ENCODE results near the gene CHST6. TPM values are rescaled to one million over a fixed set of nuclear protein-coding genes. Genes with fewer than 3 reads are reported as not detected.

The CHST6 gene
- total RNA-seq, 3 donors from 2014 or later = under 0.01 to 0.44 TPM; not detected in 1

DNA sequence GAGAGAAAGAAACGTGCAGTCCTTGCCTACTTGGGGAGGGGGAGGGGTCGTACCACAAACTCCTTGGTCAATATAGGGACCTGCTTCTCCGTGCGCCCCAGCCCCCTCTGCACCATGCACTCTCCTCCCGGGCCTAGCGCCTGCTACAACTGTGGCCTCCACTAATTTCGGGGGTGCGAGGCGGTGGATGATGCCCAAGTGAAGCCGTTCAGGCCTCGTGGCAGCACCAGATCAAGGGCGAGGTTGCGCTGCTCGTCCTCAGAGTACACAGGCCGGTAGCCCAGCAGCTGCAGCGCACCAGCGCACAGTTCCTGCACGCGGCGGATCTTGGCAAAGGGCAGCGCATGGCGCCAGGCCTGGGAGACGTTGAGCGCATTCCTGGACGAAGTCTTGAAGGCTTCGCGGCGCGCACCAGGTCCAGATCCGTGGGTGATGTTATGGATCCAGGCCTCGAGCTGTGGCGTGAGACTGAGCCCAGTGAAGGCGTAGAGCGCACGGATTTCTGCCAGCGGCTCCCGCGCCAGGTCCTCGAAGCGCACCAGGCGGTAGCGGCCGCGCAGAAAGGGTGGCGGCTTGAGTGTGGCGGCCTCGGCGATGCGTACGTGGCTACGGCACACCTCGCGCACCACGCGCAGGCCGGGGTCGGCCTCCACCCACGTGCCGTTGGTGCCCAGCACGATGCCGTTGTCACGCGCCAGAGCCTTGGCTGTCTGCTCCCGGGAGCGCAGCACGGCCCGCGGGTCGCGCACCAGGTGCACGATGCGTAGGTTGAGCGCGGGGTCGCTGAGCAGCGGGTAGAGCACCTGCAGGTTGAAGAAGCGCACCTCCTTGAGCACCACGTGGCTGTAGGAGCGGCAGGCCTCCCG, 16.5 kb downstream of the CHST6 start:
- TF ChIP-seq, protein P1, sequence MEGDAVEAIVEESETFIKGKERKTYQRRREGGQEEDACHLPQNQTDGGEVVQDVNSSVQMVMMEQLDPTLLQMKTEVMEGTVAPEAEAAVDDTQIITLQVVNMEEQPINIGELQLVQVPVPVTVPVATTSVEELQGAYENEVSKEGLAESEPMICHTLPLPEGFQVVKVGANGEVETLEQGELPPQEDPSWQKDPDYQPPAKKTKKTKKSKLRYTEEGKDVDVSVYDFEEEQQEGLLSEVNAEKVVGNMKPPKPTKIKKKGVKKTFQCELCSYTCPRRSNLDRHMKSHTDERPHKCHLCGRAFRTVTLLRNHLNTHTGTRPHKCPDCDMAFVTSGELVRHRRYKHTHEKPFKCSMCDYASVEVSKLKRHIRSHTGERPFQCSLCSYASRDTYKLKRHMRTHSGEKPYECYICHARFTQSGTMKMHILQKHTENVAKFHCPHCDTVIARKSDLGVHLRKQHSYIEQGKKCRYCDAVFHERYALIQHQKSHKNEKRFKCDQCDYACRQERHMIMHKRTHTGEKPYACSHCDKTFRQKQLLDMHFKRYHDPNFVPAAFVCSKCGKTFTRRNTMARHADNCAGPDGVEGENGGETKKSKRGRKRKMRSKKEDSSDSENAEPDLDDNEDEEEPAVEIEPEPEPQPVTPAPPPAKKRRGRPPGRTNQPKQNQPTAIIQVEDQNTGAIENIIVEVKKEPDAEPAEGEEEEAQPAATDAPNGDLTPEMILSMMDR (IDR thresholded peaks at IDR 0.05) = no peak
- no peak for TF ChIP-seq POLR2A (IDR thresholded peaks at IDR 0.05)
- no peak for TF ChIP-seq POLR2AphosphoS5 (IDR thresholded peaks at IDR 0.05)
- no peak overlapping the region for H3K27ac ChIP-seq
- no peak overlapping the region for H3K4me3 ChIP-seq
- H3K27me3 ChIP-seq = no peaks in the 10 kb centered on the region
- intact Hi-C loops (cut with DNase I; ENCODE audit: low total_unique reads) = no loop called here
- no peak for DNase-seq (ENCODE audit: low spot score in 2 of 2)
- no peaks in the 10 kb centered on the region for H3K9me3 ChIP-seq
- H3K36me3 ChIP-seq = no peaks in the 10 kb centered on the region
- H3K4me1 ChIP-seq = no peaks in the 10 kb centered on the region

DNA sequence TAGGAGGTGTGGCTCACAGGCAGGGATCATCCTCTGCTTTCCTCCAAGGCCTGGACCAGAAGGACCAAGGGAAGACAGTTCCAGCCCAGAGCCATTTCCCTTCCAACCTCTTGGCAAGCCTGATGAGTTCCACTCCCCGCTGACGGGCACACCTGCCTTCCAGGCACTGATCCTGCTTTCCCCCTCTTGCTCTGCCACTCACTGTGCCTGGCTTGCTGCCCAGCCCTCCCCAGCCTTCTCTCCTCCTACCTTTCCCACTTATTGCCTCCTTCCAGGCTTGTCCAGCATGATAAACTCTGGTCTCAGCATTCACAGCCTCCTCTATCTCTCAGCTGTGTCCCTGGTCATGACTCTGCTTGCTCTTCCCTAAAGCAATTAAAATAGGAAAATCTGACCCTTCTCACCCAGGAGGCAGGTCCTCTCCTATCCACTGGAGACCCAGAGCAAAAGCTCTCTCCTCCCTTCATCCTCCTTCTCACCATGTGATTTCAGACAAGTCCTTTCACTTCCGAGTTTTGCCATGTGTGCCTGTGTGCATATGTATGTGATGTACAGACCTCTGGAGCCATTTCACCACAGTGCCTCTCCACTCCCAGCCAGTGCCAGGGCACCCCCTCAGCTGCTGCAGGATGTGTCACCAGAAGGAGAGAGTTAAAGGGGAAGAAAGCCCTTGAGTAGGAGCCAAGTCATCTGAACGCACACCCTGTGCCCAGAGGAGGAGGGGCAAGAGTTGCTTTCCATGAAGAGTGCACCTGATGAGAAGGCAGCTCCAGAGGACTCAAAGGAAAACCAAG, 17.4 kb downstream of the CHST6 start:
- Histone ChIP-seq H3K9me3 (no peaks in the 10 kb centered on the region), H3K36me3 (no peaks in the 10 kb centered on the region), H3K4me1 (no peaks in the 10 kb centered on the region), H3K27ac (no peak overlapping the region), H3K27me3 (no peaks in the 10 kb centered on the region), H3K4me3 (no peak overlapping the region)
- intact Hi-C loops (cut with DNase I; ENCODE audit: low total_unique reads) = no loop called here
- no peak for DNase-seq (ENCODE audit: low spot score in 2 of 2)
- TF ChIP-seq POLR2A (IDR thresholded peaks at IDR 0.05) (no peak), POLR2AphosphoS5 (IDR thresholded peaks at IDR 0.05) (no peak)
- TF ChIP-seq, protein P1 (IDR thresholded peaks at IDR 0.05) = no peak

DNA sequence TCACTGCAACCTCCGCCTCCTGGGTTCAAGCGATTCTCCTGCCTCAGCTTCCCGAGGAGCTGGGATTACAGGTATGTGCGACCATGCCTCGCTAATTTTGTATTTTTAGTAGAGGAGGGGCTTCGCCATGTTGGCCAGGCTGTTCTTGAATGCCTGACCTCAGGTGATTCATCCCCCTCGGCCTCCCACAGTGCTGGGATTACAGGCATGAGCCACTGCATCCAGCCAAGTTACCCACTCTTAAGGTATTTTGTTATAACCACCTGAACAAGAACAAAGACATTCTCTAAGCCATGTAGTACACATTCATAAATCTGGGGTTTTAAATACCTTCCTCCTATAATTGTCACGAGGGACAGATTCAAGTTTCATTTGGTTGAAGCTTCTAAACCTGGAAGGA, 18.4 kb downstream of the CHST6 start:
- no peak for DNase-seq (ENCODE audit: low spot score in 2 of 2)
- intact Hi-C loops (cut with DNase I; ENCODE audit: low total_unique reads) = no loop called here

DNA sequence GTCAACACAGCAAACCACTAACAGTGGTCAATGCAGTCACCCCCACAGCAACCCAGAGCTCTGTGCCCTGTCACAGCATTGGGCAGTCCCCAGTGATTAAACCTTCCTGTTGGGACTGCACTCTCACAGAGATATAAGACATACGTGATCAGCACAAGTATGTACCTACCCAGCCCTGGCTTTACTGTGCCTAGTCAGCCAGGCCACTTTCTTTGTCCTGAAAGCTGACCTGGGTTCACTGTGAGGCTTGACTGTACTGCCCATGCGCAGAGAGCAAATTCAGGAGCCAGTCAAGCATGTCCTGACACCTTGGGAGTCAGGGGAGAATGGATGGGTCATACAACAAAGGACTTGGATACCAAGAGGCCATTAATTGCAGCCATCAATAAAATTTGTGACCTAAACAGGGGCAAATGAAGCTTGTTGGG, 19.8 kb downstream of the CHST6 start:
- intact Hi-C loops (cut with DNase I; ENCODE audit: low total_unique reads) = no loop called here
- no peaks in the 10 kb centered on the region for H3K36me3 ChIP-seq
- DNase-seq (ENCODE audit: low spot score in 2 of 2) = no peak

More for the DNA sequence above, 18.4 kb downstream of the CHST6 start:
- no peaks in the 10 kb centered on the region for H3K36me3 ChIP-seq
- H3K4me3 ChIP-seq = no peak overlapping the region
- no peaks in the 10 kb centered on the region for H3K9me3 ChIP-seq
- no peaks in the 10 kb centered on the region for H3K4me1 ChIP-seq
- H3K27ac ChIP-seq = no peak overlapping the region
- no peaks in the 10 kb centered on the region for H3K27me3 ChIP-seq
- no peak for TF ChIP-seq POLR2AphosphoS5 (IDR thresholded peaks at IDR 0.05)
- TF ChIP-seq, protein P1 (IDR thresholded peaks at IDR 0.05) = no peak
- no peak for TF ChIP-seq POLR2A (IDR thresholded peaks at IDR 0.05)

More for the DNA sequence above, 19.8 kb downstream of the CHST6 start:
- no peaks in the 10 kb centered on the region for H3K4me1 ChIP-seq
- no peaks in the 10 kb centered on the region for H3K27me3 ChIP-seq
- H3K9me3 ChIP-seq = no peaks in the 10 kb centered on the region
- TF ChIP-seq POLR2A (IDR thresholded peaks at IDR 0.05) (no peak), POLR2AphosphoS5 (IDR thresholded peaks at IDR 0.05) (no peak)
- TF ChIP-seq, protein P1 (IDR thresholded peaks at IDR 0.05) = no peak
- no peak overlapping the region for H3K4me3 ChIP-seq
- H3K27ac ChIP-seq = no peak overlapping the region

Data from breast epithelium (tissue), 4 donors.